Uterus (tissue), 2 donors: ENCODE data around the gene RMC1.

Source experiments
- CTCF ChIP-seq, 4 experiments: fragments of 200-600 bp in 2 of 4; fragments of 450-650 bp in 2 of 4; sonication (generic) in 2 of 4; IDR thresholded peaks; one replicate each; pipeline ENCODE4 v1.5.1; 2016 to 2019; ENCODE audit warnings: antibody characterized with exemption in 4 of 4, mild to moderate bottlenecking in 2 of 4, moderate library complexity in 1 of 4
- POLR2A ChIP-seq, 2 donors: fragments of 450-650 bp; IDR thresholded peaks; one replicate each; pipeline ENCODE4 v1.6.1; 2016; ENCODE audit warnings: antibody characterized with exemption in 2 of 2, mild to moderate bottlenecking in 1 of 2, moderate library complexity in 1 of 2

GRCh38 chr18:23548275-23548674 is 45.0 kb downstream of the RMC1 start:
- TF ChIP-seq CTCF (IDR thresholded peaks at IDR 0.05) (no peak), POLR2A (IDR thresholded peaks at IDR 0.05) (no peak)
